Endometrium (tissue), 2 donors: Measurements from ENCODE around the gene GBF1.

Experiments used
- FAIRE-seq: peaks from 2 replicates; lab custom pipeline; 2012; peaks lifted over from hg19 to GRCh38; lab: Jason Lieb, UNC
- donor health status: control.
- donor health status: control.

Gene GBF1

DNA sequence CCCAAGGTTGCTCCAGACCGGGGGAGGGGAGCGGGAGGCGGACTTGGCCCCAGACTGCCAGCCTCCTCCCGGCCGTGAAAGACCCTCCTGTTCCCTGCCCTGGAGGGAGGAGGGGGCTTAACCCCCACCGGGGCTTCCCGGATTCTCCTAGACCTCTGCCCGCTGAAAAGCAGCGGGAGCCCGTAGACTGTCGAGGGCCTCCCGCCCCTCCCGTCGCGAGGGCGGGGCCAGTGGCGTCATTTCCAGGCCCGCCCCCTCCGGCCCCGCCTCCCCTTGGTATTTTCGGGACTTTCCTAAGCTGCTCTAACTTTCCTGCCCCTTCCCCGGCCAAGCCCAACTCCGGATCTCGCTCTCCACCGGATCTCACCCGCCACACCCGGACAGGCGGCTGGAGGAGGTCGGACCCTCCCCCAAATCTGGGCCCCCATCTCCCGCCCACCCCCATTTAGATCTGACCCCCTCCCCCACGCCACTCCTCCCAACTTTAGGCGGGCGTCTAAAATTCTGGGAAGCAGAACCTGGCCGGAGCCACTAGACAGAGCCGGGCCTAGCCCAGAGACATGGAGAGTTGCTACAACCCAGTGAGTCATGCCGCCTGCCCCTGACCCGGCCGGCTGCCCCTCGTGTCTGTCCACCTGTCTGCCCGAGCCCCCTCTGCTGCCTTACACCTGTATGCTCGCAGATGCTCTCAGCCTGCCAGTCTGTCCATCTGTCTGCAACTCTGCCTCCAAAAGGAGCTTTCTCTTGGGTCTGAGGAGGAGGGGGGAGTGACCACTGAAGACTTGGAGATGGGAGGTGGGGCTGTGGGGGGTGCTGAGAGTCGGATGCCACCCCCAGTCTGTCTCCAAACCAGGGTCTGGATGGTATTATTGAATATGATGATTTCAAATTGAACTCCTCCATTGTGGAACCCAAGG lies 150.3 kb downstream of the GBF1 start, which contains the start of gene NFKB2:
TSS of gene NFKB2 (plus strand) at position 306 of the 917 bp plus-strand sequence. CDS start at position 561, 255 bp downstream.
- FAIRE-seq = no peak

GRCh38 chr10:102396317-102396650 lies 151.0 kb downstream of the GBF1 start:
- FAIRE-seq = no peak

GRCh38 chr10:102396730-102397151 lies 151.4 kb downstream of the GBF1 start:
- FAIRE-seq = no peak

GRCh38 chr10:102397222-102398171 lies 152.2 kb downstream of the GBF1 start:
- FAIRE-seq = no peak

GRCh38 chr10:102398172-102399020 lies 153.1 kb downstream of the GBF1 start:
- no peak for FAIRE-seq

- no peak for FAIRE-seq
Measured at GRCh38 chr10:102399217-102400021, 154.1 kb downstream of the GBF1 start.

GRCh38 chr10:102400076-102400475 lies 154.7 kb downstream of the GBF1 start:
- no peak for FAIRE-seq

- no peak for FAIRE-seq
Measured at GRCh38 chr10:102400598-102401341, 155.4 kb downstream of the GBF1 start.

GRCh38 chr10:102401342-102401654 lies 156.0 kb downstream of the GBF1 start:
- no peak for FAIRE-seq

DNA sequence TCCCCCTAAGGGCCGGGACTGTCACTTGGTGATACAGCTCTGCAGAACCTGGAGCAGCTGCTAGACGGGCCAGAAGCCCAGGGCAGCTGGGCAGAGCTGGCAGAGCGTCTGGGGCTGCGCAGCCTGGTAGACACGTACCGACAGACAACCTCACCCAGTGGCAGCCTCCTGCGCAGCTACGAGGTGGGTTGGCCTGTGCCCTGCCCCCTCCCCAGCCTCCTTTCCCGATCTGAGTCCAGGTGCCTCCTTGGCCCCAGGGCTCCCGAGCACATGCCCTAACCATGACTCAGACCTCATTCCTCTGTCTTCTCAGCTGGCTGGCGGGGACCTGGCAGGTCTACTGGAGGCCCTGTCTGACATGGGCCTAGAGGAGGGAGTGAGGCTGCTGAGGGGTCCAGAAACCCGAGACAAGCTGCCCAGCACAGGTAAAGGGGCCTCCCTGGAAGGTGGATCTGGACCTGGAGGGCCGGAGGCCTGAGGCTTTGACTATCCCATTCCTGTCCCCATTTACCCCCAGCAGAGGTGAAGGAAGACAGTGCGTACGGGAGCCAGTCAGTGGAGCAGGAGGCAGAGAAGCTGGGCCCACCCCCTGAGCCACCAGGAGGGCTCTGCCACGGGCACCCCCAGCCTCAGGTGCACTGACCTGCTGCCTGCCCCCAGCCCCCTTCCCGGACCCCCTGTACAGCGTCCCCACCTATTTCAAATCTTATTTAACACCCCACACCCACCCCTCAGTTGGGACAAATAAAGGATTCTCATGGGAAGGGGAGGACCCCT lies 156.6 kb downstream of the GBF1 start:
- no peak for FAIRE-seq

- no peak for FAIRE-seq
Measured at GRCh38 chr10:102402512-102402896, 157.2 kb downstream of the GBF1 start.

GRCh38 chr10:102403115-102403514 lies 157.8 kb downstream of the GBF1 start:
- FAIRE-seq = no peak

DNA sequence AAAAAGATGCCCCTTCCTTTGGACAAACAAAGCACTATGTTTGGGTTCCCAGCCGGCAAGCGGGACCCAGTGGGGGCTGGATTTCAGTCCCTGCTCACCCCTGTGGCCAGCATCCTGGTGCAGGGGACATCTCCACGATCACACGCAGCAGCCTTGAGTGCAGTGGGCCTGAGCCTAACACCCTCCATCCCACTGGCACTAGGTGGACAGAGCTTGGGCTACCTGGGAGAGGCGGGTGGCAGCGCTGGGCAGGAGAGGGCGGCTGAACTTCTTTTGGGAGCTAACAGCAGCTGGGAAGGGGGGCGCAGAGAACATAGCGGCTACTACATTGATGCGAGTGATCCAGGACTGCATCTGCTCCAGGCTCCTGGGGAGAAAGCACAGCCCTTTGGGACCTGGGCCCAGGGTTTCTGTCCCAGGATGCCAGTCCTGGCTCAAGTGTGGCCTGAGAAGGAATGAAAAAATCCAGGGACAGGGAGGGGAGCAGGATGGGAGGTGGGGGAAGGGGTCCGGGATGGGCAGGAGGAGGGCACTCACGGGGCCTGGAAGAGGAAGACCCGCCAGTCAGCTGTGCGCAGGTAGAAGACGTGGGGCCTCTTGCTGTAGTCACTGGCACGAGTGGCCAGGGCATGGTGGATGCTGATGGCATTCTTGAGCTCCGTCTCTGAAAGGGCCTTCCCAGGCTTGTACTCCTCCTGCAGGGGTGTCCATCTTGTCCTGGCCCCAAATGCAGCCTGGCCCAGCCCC lies 159.2 kb downstream of the GBF1 start:
- FAIRE-seq = no peak

DNA sequence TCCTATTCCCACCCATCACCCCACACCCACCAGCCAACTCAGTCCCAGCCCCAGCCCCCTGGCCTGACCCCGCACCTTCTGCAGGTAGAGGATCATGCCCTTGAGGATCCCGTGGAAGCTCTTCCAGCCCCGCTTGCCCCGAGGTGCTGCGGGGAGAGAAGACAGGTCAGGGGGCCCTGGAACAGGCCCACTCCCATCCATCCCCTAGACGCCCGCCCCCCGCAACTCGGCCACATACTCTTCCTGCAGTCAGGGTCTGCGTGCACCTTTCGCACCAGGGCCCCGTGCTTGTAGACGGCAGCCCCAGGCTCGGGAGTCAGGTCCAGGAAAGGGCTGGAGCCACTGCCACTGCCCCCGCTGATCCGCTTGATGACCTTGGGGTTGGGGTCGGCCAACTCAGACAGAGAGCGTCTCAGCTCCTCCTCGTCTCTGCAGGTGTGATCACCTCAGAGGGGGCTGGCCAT lies 159.8 kb downstream of the GBF1 start:
- FAIRE-seq = no peak

- FAIRE-seq = no peak
Measured at GRCh38 chr10:102405632-102406031, 160.3 kb downstream of the GBF1 start.

DNA sequence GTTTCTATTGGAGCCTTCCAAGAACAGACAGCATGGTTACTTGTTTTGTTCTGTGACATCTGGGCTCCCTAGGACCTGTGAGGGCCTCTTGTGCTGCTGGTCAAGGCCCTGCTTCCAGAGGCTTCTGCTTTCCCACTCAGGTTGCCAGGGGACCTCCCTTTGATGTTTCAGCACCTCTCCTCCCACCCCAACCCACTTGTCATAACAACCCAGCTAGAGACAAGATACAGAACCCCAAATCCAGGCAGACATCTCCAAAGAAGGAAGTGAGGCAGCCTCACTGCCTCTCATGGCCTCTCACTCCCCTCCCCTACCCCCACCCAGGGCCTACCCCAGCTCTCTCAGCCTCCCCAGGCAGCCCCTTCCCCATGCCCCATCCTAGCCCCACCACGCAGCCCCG lies 161.5 kb downstream of the GBF1 start:
- no peak for FAIRE-seq

GRCh38 chr10:102407425-102408130 lies 162.2 kb downstream of the GBF1 start:
- no peak for FAIRE-seq

DNA sequence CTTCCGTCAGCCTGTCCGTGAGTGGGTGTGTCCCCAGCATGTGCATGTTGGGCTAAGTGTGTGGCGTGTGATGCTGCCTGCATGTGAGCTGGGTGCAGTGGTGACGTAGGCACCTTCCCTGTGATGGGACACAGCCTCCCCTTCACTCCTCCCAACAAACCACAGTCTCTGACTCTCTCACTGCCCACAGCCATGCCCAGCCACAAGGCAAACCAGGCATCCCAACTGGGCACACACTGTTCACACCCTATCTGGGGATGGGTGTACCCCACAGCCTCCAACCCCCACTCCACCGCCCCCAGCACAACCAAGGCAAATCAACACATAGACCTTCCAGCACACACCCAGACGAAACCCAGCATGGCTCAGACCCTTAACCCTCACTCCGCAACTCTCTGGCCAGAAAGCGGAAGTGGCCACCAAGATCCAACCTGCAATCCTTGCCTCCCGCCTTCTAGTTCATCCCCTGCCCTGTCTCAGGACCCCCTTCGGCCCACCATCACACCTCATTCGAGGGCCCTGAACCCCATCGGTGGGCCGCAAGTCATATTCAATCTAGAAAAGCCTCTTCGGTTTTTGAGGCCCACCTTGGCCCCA lies 162.9 kb downstream of the GBF1 start:
- no peak for FAIRE-seq
